Upper lobe of left lung (tissue), 6 donors: ENCODE results near the gene LRRN4CL. TPM values are rescaled to one million over a fixed set of nuclear protein-coding genes. Genes with fewer than 3 reads are reported as not detected.
A peak's percentile ranks its signal among the peaks of the same experiment; 100 is the strongest.

Experiments
- ATAC-seq, 2 donors: fragments of 200-7000 bp; cut with Tn5 transposase; one replicate each; pipeline ENCODE4 v1.9.1; 2022; ENCODE audit warnings: mild to moderate bottlenecking in 2 of 2, moderate library complexity in 2 of 2; ENCODE audit not compliant: low FRiP score in 2 of 2
- DNase-seq, 2 donors: peaks; one replicate each; pipeline ENCODE4 v3.0.0-alpha.2; 2019 to 2020
- H3K27ac ChIP-seq, 4 donors: fragments of 200-600 bp; sonication (generic); one replicate each; pipeline ENCODE4 v1.5.1; 2016 to 2019
- H3K27me3 ChIP-seq, 4 donors: fragments of 200-600 bp; sonication (generic); one replicate each; pipeline ENCODE4 v1.5.1; 2017 to 2019
- H3K36me3 ChIP-seq, 4 donors: fragments of 200-600 bp; sonication (generic); one replicate each; pipeline ENCODE4 v1.5.1; 2016 to 2019
- H3K4me1 ChIP-seq, 4 donors: fragments of 200-600 bp; sonication (generic); one replicate each; pipeline ENCODE4 v1.5.1; 2018 to 2019
- H3K4me3 ChIP-seq, 4 donors: fragments of 200-600 bp; sonication (generic); one replicate each; pipeline ENCODE4 v1.5.1; 2017 to 2019; ENCODE audit warnings: mild to moderate bottlenecking in 2 of 4, moderate library complexity in 1 of 4
- H3K9me3 ChIP-seq, 4 donors: fragments of 200-600 bp; sonication (generic); one replicate each; pipeline ENCODE4 v1.5.1; 2018 to 2019
- EP300 ChIP-seq, 4 donors: sonication (generic); formaldehyde crosslinking; IDR thresholded peaks; one replicate each; pipeline ENCODE4 v1.5.1; 2017; ENCODE audit warnings: antibody characterized with exemption in 4 of 4, control low read depth in 2 of 4
- POLR2A ChIP-seq, 4 donors: fragments of 450-650 bp; IDR thresholded peaks; one replicate each; pipeline ENCODE4 v1.5.1; 2016 to 2017; ENCODE audit warnings: antibody characterized with exemption in 4 of 4, mild to moderate bottlenecking in 2 of 4
- POLR2AphosphoS5 ChIP-seq, 2 donors: sonication (generic); formaldehyde crosslinking; IDR thresholded peaks; one replicate each; pipeline ENCODE4 v1.5.1; 2017; ENCODE audit warnings: antibody characterized with exemption in 2 of 2
- WGBS, 2 donors: methylation state at CpG; one replicate each; pipeline ENCODE4 v1.1.5; 2017 to 2018; 5-methylcytosine and 5-hydroxymethylcytosine counted together
- small RNA-seq, 4 donors: library from RNA; depleted of rRNA; stranded (forward); fragments of <200 nt; gene quantifications; one replicate each; pipeline ENCODE3, GENCODE V24; 2016
- total RNA-seq, 6 donors: library from RNA; depleted of rRNA in 4 of 6; stranded (reverse); fragments of >200 nt in 4 of 6; gene quantifications; one replicate each; pipeline versions ENCODE4 v1.1.0 to v1.2.1, GENCODE V29; 2016 to 2021
- TF ChIP-seq, protein P1 (sequence below), 6 experiments: fragments of 450-650 bp in 4 of 6; fragments of 200-600 bp in 2 of 6; sonication (generic) in 2 of 6; IDR thresholded peaks; one replicate each; pipeline ENCODE4 v1.5.1; 2016 to 2019; ENCODE audit warnings: antibody characterized with exemption in 6 of 6
- donor health status: DM: no; HTN: no; CAD: no; lungs with moderate emphysema.
- donor health status: DM: no; HTN: yes; CAD: no; lungs with severe emphysema.

The LRRN4CL gene
- total RNA-seq, 6 donors from 2014 or later: 0.61 to 6.4 (median 1.8) TPM

DNA sequence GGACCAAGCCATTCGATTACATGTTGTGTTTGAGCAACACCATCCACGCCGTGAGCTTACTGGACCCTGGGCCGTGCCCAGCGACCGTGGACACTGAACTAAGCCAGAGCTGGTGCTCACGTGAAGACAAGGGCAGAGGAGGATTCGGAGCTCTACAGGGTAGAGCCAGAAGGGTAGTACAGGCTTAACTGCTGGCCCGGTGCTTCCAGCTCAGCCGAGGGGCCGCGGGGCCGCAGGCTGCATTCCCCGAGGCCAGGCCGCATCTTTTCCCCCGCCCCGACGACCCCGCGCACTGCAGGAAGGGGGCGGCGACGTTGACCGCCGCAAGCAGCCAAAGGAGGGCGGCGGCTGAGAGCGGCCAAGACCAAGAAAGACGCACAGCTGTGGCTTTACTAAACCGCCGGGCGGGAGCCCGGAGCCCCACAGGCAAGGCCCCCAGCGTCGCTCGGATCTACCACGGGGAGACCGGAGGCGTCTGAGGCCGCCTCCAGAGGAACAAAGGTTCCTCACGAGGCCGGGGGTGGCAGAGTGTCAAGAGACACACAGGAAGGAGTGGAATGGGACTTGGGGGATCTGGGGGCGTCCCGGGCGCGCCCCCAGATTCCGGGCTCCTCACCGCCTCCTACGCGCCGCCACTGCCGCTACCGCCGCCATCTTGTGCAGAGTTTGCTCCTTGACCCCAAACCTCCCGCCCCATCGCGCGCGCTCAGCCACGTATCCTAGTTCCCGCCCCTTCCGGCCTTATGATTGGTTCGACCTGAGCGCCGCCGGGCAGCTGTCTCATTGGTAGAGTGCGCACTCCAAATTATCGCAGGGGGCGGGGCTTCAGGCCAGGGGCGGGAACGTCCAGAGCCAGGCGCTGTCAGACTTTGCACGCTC, 43.1 kb downstream of the LRRN4CL start, which contains the start of gene GANAB:
Gene GANAB, minus strand, starts transcription at position 668 of the 879 bp plus-strand sequence. Its CDS starts 14 bp downstream, at position 654.
- ATAC-seq (peak; percentile 98 to 99), DNase-seq (peak; percentile 98 to 99)
- peaks cover 7 to 51% (median 37%) of the 10 kb centered on the region in 4 donors for H3K36me3 ChIP-seq
- H3K9me3 ChIP-seq: no peaks in the 10 kb centered on the region
- peaks cover 17 to 40% (median 21%) of the 10 kb centered on the region in 4 donors for H3K4me1 ChIP-seq
- peak within 1 kb of the TSS; percentile 75 to 99 (median 92) for H3K4me3 ChIP-seq
- no peaks in the 10 kb centered on the region for H3K27me3 ChIP-seq
- WGBS, 2 donors: 0% methylated on average over 22 to 70 of the region's 73 CpGs
- TF ChIP-seq POLR2A (IDR thresholded peaks at IDR 0.05): peak in 2 of 4 donors; percentile 86 to 87
- TF ChIP-seq, protein P1, sequence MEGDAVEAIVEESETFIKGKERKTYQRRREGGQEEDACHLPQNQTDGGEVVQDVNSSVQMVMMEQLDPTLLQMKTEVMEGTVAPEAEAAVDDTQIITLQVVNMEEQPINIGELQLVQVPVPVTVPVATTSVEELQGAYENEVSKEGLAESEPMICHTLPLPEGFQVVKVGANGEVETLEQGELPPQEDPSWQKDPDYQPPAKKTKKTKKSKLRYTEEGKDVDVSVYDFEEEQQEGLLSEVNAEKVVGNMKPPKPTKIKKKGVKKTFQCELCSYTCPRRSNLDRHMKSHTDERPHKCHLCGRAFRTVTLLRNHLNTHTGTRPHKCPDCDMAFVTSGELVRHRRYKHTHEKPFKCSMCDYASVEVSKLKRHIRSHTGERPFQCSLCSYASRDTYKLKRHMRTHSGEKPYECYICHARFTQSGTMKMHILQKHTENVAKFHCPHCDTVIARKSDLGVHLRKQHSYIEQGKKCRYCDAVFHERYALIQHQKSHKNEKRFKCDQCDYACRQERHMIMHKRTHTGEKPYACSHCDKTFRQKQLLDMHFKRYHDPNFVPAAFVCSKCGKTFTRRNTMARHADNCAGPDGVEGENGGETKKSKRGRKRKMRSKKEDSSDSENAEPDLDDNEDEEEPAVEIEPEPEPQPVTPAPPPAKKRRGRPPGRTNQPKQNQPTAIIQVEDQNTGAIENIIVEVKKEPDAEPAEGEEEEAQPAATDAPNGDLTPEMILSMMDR (IDR thresholded peaks at IDR 0.05): peak in 2 of 6 experiments; percentile 16 to 18
- TF ChIP-seq POLR2AphosphoS5 (IDR thresholded peaks at IDR 0.05): peak; percentile 93 to 95
- no peak for TF ChIP-seq EP300 (IDR thresholded peaks at IDR 0.05)
- peak within 1 kb of the TSS; percentile 89 to 98 (median 96) for H3K27ac ChIP-seq

DNA sequence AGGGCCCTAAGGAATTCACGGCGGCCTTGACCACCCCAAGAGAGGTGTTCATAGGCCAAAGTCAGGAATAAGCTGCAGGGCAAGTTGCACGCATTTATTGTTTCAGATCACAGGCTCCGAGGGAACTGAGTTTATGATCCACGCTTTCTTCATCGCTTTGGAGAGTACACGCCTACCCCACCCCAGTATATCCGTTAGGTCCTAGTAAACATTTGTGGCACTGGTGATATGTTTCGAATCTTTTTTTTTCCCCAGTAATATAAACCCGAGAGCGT, 43.7 kb downstream of the LRRN4CL start:
- Histone ChIP-seq H3K4me1 (peaks cover 17 to 35% (median 22%) of the 10 kb centered on the region in 4 donors), H3K9me3 (no peaks in the 10 kb centered on the region), H3K27ac (peak overlapping the region; percentile 89 to 98 (median 96)), H3K4me3 (peak overlapping the region; percentile 75 to 99 (median 92)), H3K27me3 (no peaks in the 10 kb centered on the region), H3K36me3 (peaks cover 7 to 51% (median 37%) of the 10 kb centered on the region in 4 donors)
- TF ChIP-seq EP300 (IDR thresholded peaks at IDR 0.05) (no peak), POLR2A (IDR thresholded peaks at IDR 0.05) (no peak), POLR2AphosphoS5 (IDR thresholded peaks at IDR 0.05) (no peak)
- TF ChIP-seq, protein P1 (IDR thresholded peaks at IDR 0.05): no peak
- no peak for ATAC-seq
- WGBS, 2 donors: 15 to 18% methylated on average over 10 to 11 of the region's 11 CpGs
- no peak for DNase-seq

DNA sequence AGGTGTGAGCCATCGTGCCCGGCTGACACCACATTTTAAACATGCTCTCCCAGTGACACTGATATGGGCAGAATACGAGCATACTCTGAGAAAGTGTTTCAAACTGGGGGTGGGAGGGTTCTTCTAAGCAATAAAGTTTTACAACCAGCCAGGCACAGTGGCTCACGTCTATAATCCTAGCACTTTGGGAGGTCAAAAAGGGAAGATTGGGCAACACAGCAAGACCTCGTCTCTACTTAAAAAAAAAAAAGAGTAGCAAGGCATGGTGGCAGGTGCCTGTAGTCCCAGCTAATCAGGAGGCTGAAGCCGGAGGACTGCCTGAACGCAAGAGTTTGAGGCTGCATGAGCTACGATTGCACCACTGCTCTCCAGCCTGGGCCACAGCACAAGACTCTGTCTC, 45.1 kb downstream of the LRRN4CL start:
- no peak for ATAC-seq
- Histone ChIP-seq H3K4me3 (no peak overlapping the region), H3K4me1 (peaks cover 17 to 32% (median 22%) of the 10 kb centered on the region in 4 donors), H3K27ac (peak overlapping the region in 1 of 4 donors; percentile 95), H3K36me3 (peaks cover 7 to 50% (median 30%) of the 10 kb centered on the region in 4 donors), H3K9me3 (no peaks in the 10 kb centered on the region), H3K27me3 (no peaks in the 10 kb centered on the region)
- no peak for DNase-seq
- WGBS, 2 donors: 76 to 80% methylated on average over 8 of the region's 8 CpGs
- no peak for TF ChIP-seq POLR2A (IDR thresholded peaks at IDR 0.05)
- TF ChIP-seq EP300 (IDR thresholded peaks at IDR 0.05): no peak
- TF ChIP-seq POLR2AphosphoS5 (IDR thresholded peaks at IDR 0.05): no peak
- TF ChIP-seq, protein P1 (IDR thresholded peaks at IDR 0.05): no peak

Small RNA genes lying within 50 kb of the gene (small RNA-seq; reads per million reads assigned to genes)
- 0 reads per million in 4 donors for gene SNORA57

Other genes starting within 250 kb of the LRRN4CL start
- gene AHNAK, start 142.7 kb downstream of the LRRN4CL start, total RNA-seq: 1,000 to 10,000 TPM in 2 of 6 donors, 100 to 1,000 TPM in 4; 583 to 1,153 (median 829) TPM
- gene EEF1G, start 115.6 kb downstream of the LRRN4CL start, total RNA-seq: 100 to 1,000 TPM; 557 to 997 (median 889) TPM
- gene TUT1, start 98.0 kb downstream of the LRRN4CL start, total RNA-seq: 10 to 100 TPM in 3 of 6 donors, 1 to 10 TPM in 3; 5.3 to 25.4 (median 11.7) TPM
- gene MTA2, start 87.7 kb downstream of the LRRN4CL start, total RNA-seq: 10 to 100 TPM; 57.6 to 88.0 (median 69.8) TPM
- gene EML3, start 76.8 kb downstream of the LRRN4CL start, total RNA-seq: 100 to 1,000 TPM in 1 of 6 donors, 10 to 100 TPM in 5; 31.0 to 148 (median 71.0) TPM
- gene ROM1, start 76.3 kb downstream of the LRRN4CL start, total RNA-seq: 1 to 10 TPM; 3.1 to 9.2 (median 5.2) TPM
- 10 to 100 TPM; 21.3 to 43.9 (median 37.9) TPM for gene B3GAT3, start 67.5 kb downstream of the LRRN4CL start, total RNA-seq
- 100 to 1,000 TPM in 4 of 6 donors, 10 to 100 TPM in 2; 82.3 to 240 (median 138) TPM for gene GANAB, start 42.9 kb downstream of the LRRN4CL start, total RNA-seq
- gene INTS5, start 36.2 kb downstream of the LRRN4CL start, total RNA-seq: 10 to 100 TPM in 5 of 6 donors, 1 to 10 TPM in 1; 9.5 to 31.5 (median 19.8) TPM
- gene C11orf98, start 24.3 kb downstream of the LRRN4CL start, total RNA-seq: 10 to 100 TPM; 16.8 to 42.0 (median 30.6) TPM
- 10 to 100 TPM in 3 of 6 donors, 1 to 10 TPM in 3; 5.7 to 16.0 (median 10.0) TPM for gene CSKMT, start 24.2 kb downstream of the LRRN4CL start, total RNA-seq
- gene UQCC3, start 17.9 kb downstream of the LRRN4CL start, total RNA-seq: 10 to 100 TPM in 1 of 6 donors, 1 to 10 TPM in 5; 5.0 to 12.6 (median 6.7) TPM
- gene LBHD1, start 17.3 kb downstream of the LRRN4CL start, total RNA-seq: 10 to 100 TPM in 1 of 6 donors, 1 to 10 TPM in 5; 3.6 to 19.9 (median 6.8) TPM
- 100 to 1,000 TPM; 104 to 186 (median 128) TPM for gene UBXN1, start 10.5 kb downstream of the LRRN4CL start, total RNA-seq
- gene BSCL2, start 17.9 kb upstream of the LRRN4CL start, total RNA-seq: 100 to 1,000 TPM in 2 of 6 donors, 10 to 100 TPM in 4; 75.5 to 198 (median 87.5) TPM
- not detected for gene GNG3, start 18.1 kb upstream of the LRRN4CL start, total RNA-seq
- gene HNRNPUL2, start 37.9 kb upstream of the LRRN4CL start, total RNA-seq: 10 to 100 TPM; 23.9 to 76.5 (median 46.3) TPM
- gene TTC9C, start 39.0 kb upstream of the LRRN4CL start, total RNA-seq: 10 to 100 TPM; 18.9 to 31.5 (median 28.6) TPM
- gene ZBTB3, start 64.6 kb upstream of the LRRN4CL start, total RNA-seq: 10 to 100 TPM in 3 of 6 donors, 1 to 10 TPM in 3; 7.3 to 15.3 (median 11.7) TPM
- gene POLR2G, start 72.0 kb upstream of the LRRN4CL start, total RNA-seq: 10 to 100 TPM; 15.8 to 62.9 (median 38.8) TPM
- gene TAF6L, start 81.9 kb upstream of the LRRN4CL start, total RNA-seq: 10 to 100 TPM; 16.7 to 51.3 (median 27.0) TPM
- gene TMEM179B, start 97.9 kb upstream of the LRRN4CL start, total RNA-seq: 10 to 100 TPM; 38.8 to 98.2 (median 56.2) TPM
- gene TMEM223, start 102.5 kb upstream of the LRRN4CL start, total RNA-seq: 10 to 100 TPM; 11.3 to 28.7 (median 15.4) TPM
- gene NXF1, start 115.9 kb upstream of the LRRN4CL start, total RNA-seq: 100 to 1,000 TPM in 1 of 6 donors, 10 to 100 TPM in 5; 56.1 to 215 (median 81.2) TPM
- gene STX5, start 142.5 kb upstream of the LRRN4CL start, total RNA-seq: 10 to 100 TPM; 25.3 to 53.8 (median 44.9) TPM
- gene TEX54, start 143.3 kb upstream of the LRRN4CL start, total RNA-seq: not detected
- gene WDR74, start 150.1 kb upstream of the LRRN4CL start, total RNA-seq: 10 to 100 TPM; 31.5 to 56.6 (median 50.4) TPM
- 100 to 1,000 TPM; 120 to 236 (median 179) TPM for gene SLC3A2, start 191.4 kb upstream of the LRRN4CL start, total RNA-seq
- 1 to 10 TPM in 4 of 6 donors, under 1 TPM in 1, not detected in 1; 0.59 to 7.3 (median 3.0) TPM for gene CHRM1, start 231.8 kb upstream of the LRRN4CL start, total RNA-seq